Endothelial cell of umbilical vein (primary cell): ENCODE measurements around the gene SAA4. TPM values are rescaled to one million over a fixed set of nuclear protein-coding genes. Genes with fewer than 3 reads are reported as not detected.

ENCODE experiments used
- BruUV-seq: library from RNA; stranded (reverse); fragments of 400-500 nt; replicated peaks from 2 replicates; lab custom pipeline; 2021; lab: Mats Ljungman, UMichigan
- CTCF ChIA-PET: fragments of 300-600, 350-600 bp; sonication (Branson Sonifier 250); formaldehyde crosslinking; loops from one replicate; lab custom pipeline; 2021; ENCODE audit warnings: antibody characterized with exemption, inconsistent platforms; lab: Charles Lee
- POLR2A ChIA-PET: fragments of 300-600, 350-600 bp; sonication (Branson Sonifier 250); formaldehyde crosslinking; loops from one replicate; lab custom pipeline; 2021; ENCODE audit warnings: antibody characterized with exemption, inconsistent platforms; lab: Charles Lee
- DNase-seq: peaks from one replicate; pipeline ENCODE4 v3.0.0-alpha.2; 2011; ENCODE audit warnings: low read depth, low spot score
- FAIRE-seq: peaks from 2 replicates; lab custom pipeline; 2011; peaks lifted over from hg19 to GRCh38; lab: Jason Lieb, UNC
- H2AFZ ChIP-seq: 2 replicates; pipeline ENCODE4 v1.6.0; 2012; ENCODE audit warnings: low read depth, low read length, control low read depth, inconsistent platforms
- H3K27ac ChIP-seq: 2 replicates; pipeline ENCODE4 v1.5.1; 2011; ENCODE audit warnings: low read depth, mild to moderate bottlenecking, control low read depth, low read length, moderate library complexity; ENCODE audit not compliant: insufficient read depth
- H3K27me3 ChIP-seq, 2 experiments: 2 replicates each; pipeline versions ENCODE4 v1.6.0 to v1.6.1; 2011; ENCODE audit warnings: low read length in 2 of 2, mixed read lengths in 1 of 2; ENCODE audit not compliant: control insufficient read depth in 2 of 2, insufficient read depth in 2 of 2
- H3K36me3 ChIP-seq, 2 experiments: 2 replicates in 1 of 2; 3 replicates in 1 of 2; pipeline ENCODE4 v1.5.1; 2011; ENCODE audit warnings: low read length in 2 of 2, mild to moderate bottlenecking in 1 of 2, moderate library complexity in 1 of 2; ENCODE audit not compliant: control insufficient read depth in 2 of 2, insufficient read depth in 2 of 2; ENCODE audit errors: extremely low read depth in 1 of 2
- H3K4me1 ChIP-seq: 3 replicates; pipeline ENCODE4 v1.5.1; 2011; ENCODE audit warnings: mild to moderate bottlenecking, low read length; ENCODE audit not compliant: control insufficient read depth, insufficient read depth; ENCODE audit errors: extremely low read depth
- H3K4me2 ChIP-seq: 2 replicates; pipeline ENCODE4 v1.6.1; 2011; ENCODE audit warnings: low read length, control low read depth, mixed read lengths; ENCODE audit not compliant: insufficient read depth
- H3K4me3 ChIP-seq, 3 experiments: fragments of 200-600 bp in 1 of 3; sonication (generic), shearing (Covaris generic) in 1 of 3; replicated peaks in 1 of 3; 2 replicates each; pipeline ENCODE4 v1.5.1; 2011 to 2016; ENCODE audit warnings: control low read depth in 3 of 3, low read length in 3 of 3, mild to moderate bottlenecking in 2 of 3, inconsistent platforms in 1 of 3, low read depth in 1 of 3, moderate library complexity in 1 of 3; ENCODE audit not compliant: insufficient read depth in 1 of 3
- H3K79me2 ChIP-seq: 2 replicates; pipeline ENCODE4 v1.6.0; 2012; ENCODE audit warnings: low read length, inconsistent platforms; ENCODE audit not compliant: control insufficient read depth, insufficient read depth
- H3K9ac ChIP-seq: replicated peaks from 2 replicates; pipeline ENCODE3; 2011; ENCODE audit warnings: low read length, control low read depth; ENCODE audit not compliant: insufficient read depth; ENCODE audit errors: extremely low read depth
- H3K9me1 ChIP-seq: replicated peaks from 3 replicates; pipeline ENCODE4 v1.6.0; 2011; ENCODE audit warnings: mild to moderate bottlenecking, low read length; ENCODE audit not compliant: control insufficient read depth, insufficient read depth; ENCODE audit errors: extremely low read depth
- H3K9me3 ChIP-seq: replicated peaks from 2 replicates; pipeline ENCODE4 v1.5.1; 2012; ENCODE audit warnings: low read length, inconsistent platforms; ENCODE audit not compliant: control insufficient read depth, insufficient read depth
- H4K20me1 ChIP-seq: replicated peaks from 2 replicates; pipeline ENCODE3; 2011; ENCODE audit warnings: mild to moderate bottlenecking, low read length; ENCODE audit not compliant: control insufficient read depth, insufficient read depth; ENCODE audit errors: extremely low read depth
- EZH2 ChIP-seq: IDR thresholded peaks from 2 replicates; pipeline ENCODE4 v1.6.1; 2012; ENCODE audit warnings: borderline replicate concordance, low read depth, mild to moderate bottlenecking, moderate library complexity, low read length, inconsistent platforms; ENCODE audit not compliant: severe bottlenecking
- FOS ChIP-seq: IDR thresholded peaks from 2 replicates; pipeline ENCODE4 v1.6.1; 2011; ENCODE audit warnings: mild to moderate bottlenecking, low read length, moderate library complexity, borderline replicate concordance; ENCODE audit not compliant: insufficient read depth
- GATA2 ChIP-seq: IDR thresholded peaks from 2 replicates; pipeline ENCODE4 v1.7.0; 2011; ENCODE audit warnings: low read depth, mild to moderate bottlenecking, moderate library complexity, mixed read lengths, low read length; ENCODE audit not compliant: insufficient read length, insufficient read depth
- JUN ChIP-seq: IDR thresholded peaks from 2 replicates; pipeline ENCODE4 v1.6.1; 2011; ENCODE audit warnings: borderline replicate concordance, low read depth; ENCODE audit not compliant: insufficient read length, insufficient read depth
- MYC ChIP-seq: IDR thresholded peaks from one replicate; pipeline ENCODE4 v1.6.1; 2011; ENCODE audit warnings: mild to moderate bottlenecking, low read depth, low read length
- POLR2A ChIP-seq: IDR thresholded peaks from 2 replicates; pipeline ENCODE4 v1.6.1; 2012; ENCODE audit warnings: low read depth, mild to moderate bottlenecking, control low read depth, low read length
- POLR2AphosphoS5 ChIP-seq: IDR thresholded peaks from 2 replicates; pipeline ENCODE4 v1.6.1; 2012; ENCODE audit warnings: low read depth, mild to moderate bottlenecking, control low read depth, low read length, moderate library complexity; ENCODE audit not compliant: insufficient read depth
- dilution Hi-C: fragments of 300-500 bp; cut with MboI; formaldehyde crosslinking; loops from one replicate; pipeline ENCODE4 v1.15.0; 2019; ENCODE audit warnings: low sequenced_read_pairs; ENCODE audit not compliant: extremely low pct_ligation_motif_present
- intact Hi-C: fragments of 100-400 bp; cut with micrococcal nuclease; formaldehyde crosslinking; loops from one replicate; pipeline ENCODE4 v1.10.0; 2022
- polyA plus RNA-seq, 4 experiments: library from polyadenylated mRNA; depleted of rRNA in 3 of 4; stranded (reverse) in 3 of 4; unstranded in 1 of 4; fragments of >200 nt; gene quantifications; 2 replicates each; pipeline versions ENCODE4 v1.2.1 to v1.2.3, GENCODE V29; 2011 to 2012; ENCODE audit warnings: missing spikeins in 1 of 4
- total RNA-seq: library from RNA; stranded (reverse); gene quantifications from 2 replicates; pipeline ENCODE4 v1.2.3, GENCODE V29; 2021
- TF ChIP-seq, protein P1 (sequence below): IDR thresholded peaks from 2 replicates; pipeline ENCODE4 v1.6.1; 2011; ENCODE audit not compliant: insufficient read depth, insufficient read length
- TF ChIP-seq, protein P2 (sequence below), 2 donors: IDR thresholded peaks; 1 replicate in 1 of 2; 2 replicates in 1 of 2; pipeline ENCODE4 v1.5.1; 2011; ENCODE audit warnings: low read length in 2 of 2, mild to moderate bottlenecking in 2 of 2, moderate library complexity in 2 of 2, control low read depth in 1 of 2, inconsistent platforms in 1 of 2, low read depth in 1 of 2; ENCODE audit not compliant: insufficient read depth in 1 of 2; ENCODE audit errors: extremely low read depth in 1 of 2

Gene SAA4
- total and polyA plus RNA-seq, 2 donors (not counting 3 experiments of a cell fraction or from before 2014, with no cell fraction given) = not detected

DNA sequence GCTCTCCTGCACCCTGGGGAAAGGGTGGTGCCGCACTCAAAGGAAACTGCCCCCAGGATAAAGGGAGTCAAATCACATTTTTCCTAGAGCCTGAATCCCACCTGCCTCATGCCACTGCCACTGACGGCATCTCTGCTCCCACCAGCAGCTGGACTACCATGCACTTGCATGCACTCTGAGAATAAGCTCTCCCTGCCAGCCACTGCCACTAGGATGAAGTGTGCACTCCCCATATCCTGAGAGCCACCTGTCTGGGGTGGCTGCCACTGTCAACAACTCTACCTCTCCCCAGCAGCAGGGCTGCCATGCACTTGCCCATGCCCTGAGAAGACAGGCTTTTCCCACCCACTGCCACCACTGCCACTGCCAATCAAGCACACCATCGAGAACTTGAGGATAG, 32.4 kb downstream of the SAA4 start:
- Histone ChIP-seq H3K27me3 (peaks cover 5 to 7% of the 10 kb centered on the region in 2 experiments), H3K4me3 (no peak overlapping the region), H3K9me1 (no peaks in the 10 kb centered on the region), H3K27ac (no peak overlapping the region), H3K9ac (no peak overlapping the region), H3K79me2 (no peaks in the 10 kb centered on the region), H3K9me3 (no peaks in the 10 kb centered on the region), H4K20me1 (no peaks in the 10 kb centered on the region), H3K36me3 (no peaks in the 10 kb centered on the region), H3K4me1 (no peaks in the 10 kb centered on the region), H3K4me2 (no peak overlapping the region), H2AFZ (no peak overlapping the region)
- DNase-seq = no peak
- TF ChIP-seq EZH2 = no peak
- no peak for TF ChIP-seq GATA2
- TF ChIP-seq, protein P1, sequence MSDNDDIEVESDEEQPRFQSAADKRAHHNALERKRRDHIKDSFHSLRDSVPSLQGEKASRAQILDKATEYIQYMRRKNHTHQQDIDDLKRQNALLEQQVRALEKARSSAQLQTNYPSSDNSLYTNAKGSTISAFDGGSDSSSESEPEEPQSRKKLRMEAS = no peak
- TF ChIP-seq POLR2AphosphoS5 = no peak
- TF ChIP-seq POLR2A = no peak
- TF ChIP-seq JUN = no peak
- TF ChIP-seq, protein P2, sequence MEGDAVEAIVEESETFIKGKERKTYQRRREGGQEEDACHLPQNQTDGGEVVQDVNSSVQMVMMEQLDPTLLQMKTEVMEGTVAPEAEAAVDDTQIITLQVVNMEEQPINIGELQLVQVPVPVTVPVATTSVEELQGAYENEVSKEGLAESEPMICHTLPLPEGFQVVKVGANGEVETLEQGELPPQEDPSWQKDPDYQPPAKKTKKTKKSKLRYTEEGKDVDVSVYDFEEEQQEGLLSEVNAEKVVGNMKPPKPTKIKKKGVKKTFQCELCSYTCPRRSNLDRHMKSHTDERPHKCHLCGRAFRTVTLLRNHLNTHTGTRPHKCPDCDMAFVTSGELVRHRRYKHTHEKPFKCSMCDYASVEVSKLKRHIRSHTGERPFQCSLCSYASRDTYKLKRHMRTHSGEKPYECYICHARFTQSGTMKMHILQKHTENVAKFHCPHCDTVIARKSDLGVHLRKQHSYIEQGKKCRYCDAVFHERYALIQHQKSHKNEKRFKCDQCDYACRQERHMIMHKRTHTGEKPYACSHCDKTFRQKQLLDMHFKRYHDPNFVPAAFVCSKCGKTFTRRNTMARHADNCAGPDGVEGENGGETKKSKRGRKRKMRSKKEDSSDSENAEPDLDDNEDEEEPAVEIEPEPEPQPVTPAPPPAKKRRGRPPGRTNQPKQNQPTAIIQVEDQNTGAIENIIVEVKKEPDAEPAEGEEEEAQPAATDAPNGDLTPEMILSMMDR (IDR thresholded peaks at IDR 0.05; ENCODE audit: extremely low read depth in 1 of 2, insufficient read depth in 1 of 2, low read depth in 1 of 2, low read length in 2 of 2) = no peak
- no peak for TF ChIP-seq MYC
- TF ChIP-seq FOS = no peak
- ChIA-PET POLR2A (no interaction called here), CTCF (interaction anchor here (0.5 to 4.1 kb wide), 36 partner anchors 8 to 605 kb away, joined by 3 to 111 read pairs (median 4); partner anchors contain the start of gene SAAL1)
- intact Hi-C loops = no loop called here
- no TSS peak for BruUV-seq
- dilution Hi-C loops = no loop called here
- FAIRE-seq = no peak
